Measurements from ENCODE around the gene OR2M4.

GRCh38 chr1:248231117-248231516, at the start of gene OR2M4:
- TF ChIP-seq CTCF (IDR thresholded peaks at IDR 0.05) = no peak
- no peak for TF ChIP-seq POLR2A (IDR thresholded peaks at IDR 0.05)
